DOHH2 (cell line): ENCODE results near the gene STARD6.

ENCODE experiments used
- EZH2phosphoT487 ChIP-seq: fragments of 200-600 bp; sonication (generic); IDR thresholded peaks from 2 replicates; pipeline ENCODE4 v1.6.1; 2017; ENCODE audit warnings: borderline replicate concordance, mild to moderate bottlenecking, antibody characterized with exemption, low read length, moderate library complexity, mixed read lengths
- TF ChIP-seq, protein P1 (sequence below): fragments of 200-600 bp; sonication (generic); IDR thresholded peaks from one replicate; pipeline ENCODE4 v1.5.1; 2014; ENCODE audit warnings: antibody characterized with exemption, mild to moderate bottlenecking, low read depth, low read length; ENCODE audit not compliant: poor library complexity, severe bottlenecking

- TF ChIP-seq, protein P1, sequence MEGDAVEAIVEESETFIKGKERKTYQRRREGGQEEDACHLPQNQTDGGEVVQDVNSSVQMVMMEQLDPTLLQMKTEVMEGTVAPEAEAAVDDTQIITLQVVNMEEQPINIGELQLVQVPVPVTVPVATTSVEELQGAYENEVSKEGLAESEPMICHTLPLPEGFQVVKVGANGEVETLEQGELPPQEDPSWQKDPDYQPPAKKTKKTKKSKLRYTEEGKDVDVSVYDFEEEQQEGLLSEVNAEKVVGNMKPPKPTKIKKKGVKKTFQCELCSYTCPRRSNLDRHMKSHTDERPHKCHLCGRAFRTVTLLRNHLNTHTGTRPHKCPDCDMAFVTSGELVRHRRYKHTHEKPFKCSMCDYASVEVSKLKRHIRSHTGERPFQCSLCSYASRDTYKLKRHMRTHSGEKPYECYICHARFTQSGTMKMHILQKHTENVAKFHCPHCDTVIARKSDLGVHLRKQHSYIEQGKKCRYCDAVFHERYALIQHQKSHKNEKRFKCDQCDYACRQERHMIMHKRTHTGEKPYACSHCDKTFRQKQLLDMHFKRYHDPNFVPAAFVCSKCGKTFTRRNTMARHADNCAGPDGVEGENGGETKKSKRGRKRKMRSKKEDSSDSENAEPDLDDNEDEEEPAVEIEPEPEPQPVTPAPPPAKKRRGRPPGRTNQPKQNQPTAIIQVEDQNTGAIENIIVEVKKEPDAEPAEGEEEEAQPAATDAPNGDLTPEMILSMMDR, result no peak
- no peak for TF ChIP-seq EZH2phosphoT487
Measured at GRCh38 chr18:54382733-54383252, 25.1 kb upstream of the STARD6 start.
